Epithelial cell of proximal tubule (primary cell): Measurements from ENCODE around the gene RRP8. TPM values are rescaled to one million over a fixed set of nuclear protein-coding genes. Genes with fewer than 3 reads are reported as not detected.

Experiments used
- DNase-seq: peaks from one replicate; pipeline ENCODE4 v3.0.0-alpha.2; 2011; ENCODE audit warnings: low read depth
- H3K4me3 ChIP-seq: 2 replicates; pipeline ENCODE4 v1.5.1; 2011; ENCODE audit warnings: low read depth, mild to moderate bottlenecking, low read length
- total RNA-seq: library from RNA; depleted of rRNA; stranded (reverse); fragments of >200 nt; gene quantifications from 2 replicates; pipeline ENCODE4 v1.2.3, GENCODE V29; 2015
- TF ChIP-seq, protein P1 (sequence below): conservative IDR thresholded peaks from 2 replicates; pipeline ENCODE4 v1.5.1; 2012; ENCODE audit warnings: low read depth, mild to moderate bottlenecking, low read length

Gene RRP8
- total RNA-seq, 1 donor from 2014 or later: 6.7 TPM

DNA sequence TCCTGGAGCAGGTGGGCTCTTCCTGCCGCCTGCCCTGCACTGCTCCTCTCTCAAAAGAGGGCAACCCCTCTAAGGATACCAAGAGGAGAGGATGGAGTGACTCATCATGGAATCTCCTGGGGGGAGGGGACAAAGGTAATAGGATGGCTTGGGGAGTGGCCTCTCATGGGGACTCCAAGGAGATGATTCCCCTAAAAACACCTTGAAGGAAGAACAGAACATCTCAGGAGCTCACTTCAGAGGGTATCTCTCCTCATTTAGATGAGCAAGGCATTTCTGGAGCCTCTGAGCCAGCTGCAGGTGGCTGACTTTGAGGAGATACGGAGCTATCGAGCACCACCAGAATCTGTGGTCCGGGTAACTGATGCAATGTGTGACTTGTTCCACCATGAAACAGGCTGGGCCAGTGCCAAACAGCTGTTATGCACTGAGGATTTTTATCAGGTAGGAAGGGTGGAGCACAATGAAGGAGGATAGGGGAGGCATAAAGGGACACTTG is 40.2 kb downstream of the RRP8 start:
- TF ChIP-seq, protein P1, sequence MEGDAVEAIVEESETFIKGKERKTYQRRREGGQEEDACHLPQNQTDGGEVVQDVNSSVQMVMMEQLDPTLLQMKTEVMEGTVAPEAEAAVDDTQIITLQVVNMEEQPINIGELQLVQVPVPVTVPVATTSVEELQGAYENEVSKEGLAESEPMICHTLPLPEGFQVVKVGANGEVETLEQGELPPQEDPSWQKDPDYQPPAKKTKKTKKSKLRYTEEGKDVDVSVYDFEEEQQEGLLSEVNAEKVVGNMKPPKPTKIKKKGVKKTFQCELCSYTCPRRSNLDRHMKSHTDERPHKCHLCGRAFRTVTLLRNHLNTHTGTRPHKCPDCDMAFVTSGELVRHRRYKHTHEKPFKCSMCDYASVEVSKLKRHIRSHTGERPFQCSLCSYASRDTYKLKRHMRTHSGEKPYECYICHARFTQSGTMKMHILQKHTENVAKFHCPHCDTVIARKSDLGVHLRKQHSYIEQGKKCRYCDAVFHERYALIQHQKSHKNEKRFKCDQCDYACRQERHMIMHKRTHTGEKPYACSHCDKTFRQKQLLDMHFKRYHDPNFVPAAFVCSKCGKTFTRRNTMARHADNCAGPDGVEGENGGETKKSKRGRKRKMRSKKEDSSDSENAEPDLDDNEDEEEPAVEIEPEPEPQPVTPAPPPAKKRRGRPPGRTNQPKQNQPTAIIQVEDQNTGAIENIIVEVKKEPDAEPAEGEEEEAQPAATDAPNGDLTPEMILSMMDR: no peak
- no peak for DNase-seq
- H3K4me3 ChIP-seq: no peak overlapping the region

DNA sequence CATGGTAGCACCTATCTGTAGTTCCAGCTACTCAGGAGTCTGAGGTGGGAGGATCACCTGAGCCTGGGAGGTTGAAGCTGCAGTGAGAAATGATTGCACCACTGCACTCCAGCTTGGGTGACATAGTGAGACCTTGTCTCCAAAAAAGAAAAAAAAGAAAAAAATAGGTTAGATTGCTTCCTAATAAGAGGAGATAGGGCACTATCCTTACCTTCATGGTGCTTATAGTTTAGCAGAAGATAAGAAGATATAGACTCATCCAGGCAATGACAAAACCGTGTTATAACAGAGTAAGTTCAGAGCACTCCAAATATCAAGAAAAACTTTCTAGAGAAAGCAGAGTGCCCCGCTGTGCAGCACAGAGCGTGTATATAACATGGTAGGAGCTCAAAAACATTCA is 42.1 kb downstream of the RRP8 start:
- H3K4me3 ChIP-seq: no peak overlapping the region
- TF ChIP-seq, protein P1: no peak
- no peak for DNase-seq

DNA sequence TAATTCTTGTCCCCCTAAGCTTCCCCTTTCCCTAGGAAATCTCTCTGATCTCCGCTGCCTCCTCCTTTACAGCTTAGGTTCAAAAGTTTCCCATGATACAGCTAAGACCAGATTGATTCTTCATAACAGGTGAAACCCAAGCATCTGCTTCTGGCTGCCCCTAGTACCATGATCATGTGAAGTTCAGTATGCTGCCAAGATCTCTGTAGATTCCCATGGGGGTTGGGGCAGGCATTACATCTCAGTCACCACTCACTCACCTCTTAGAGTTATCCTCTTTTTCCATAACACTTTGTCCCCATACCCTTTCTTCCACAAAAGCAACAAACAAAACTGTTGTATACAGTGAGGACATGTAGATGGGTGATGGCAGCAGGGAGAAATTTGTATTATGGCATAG is 44.0 kb downstream of the RRP8 start:
- no peak for DNase-seq
- H3K4me3 ChIP-seq: no peak overlapping the region
- TF ChIP-seq, protein P1: no peak

DNA sequence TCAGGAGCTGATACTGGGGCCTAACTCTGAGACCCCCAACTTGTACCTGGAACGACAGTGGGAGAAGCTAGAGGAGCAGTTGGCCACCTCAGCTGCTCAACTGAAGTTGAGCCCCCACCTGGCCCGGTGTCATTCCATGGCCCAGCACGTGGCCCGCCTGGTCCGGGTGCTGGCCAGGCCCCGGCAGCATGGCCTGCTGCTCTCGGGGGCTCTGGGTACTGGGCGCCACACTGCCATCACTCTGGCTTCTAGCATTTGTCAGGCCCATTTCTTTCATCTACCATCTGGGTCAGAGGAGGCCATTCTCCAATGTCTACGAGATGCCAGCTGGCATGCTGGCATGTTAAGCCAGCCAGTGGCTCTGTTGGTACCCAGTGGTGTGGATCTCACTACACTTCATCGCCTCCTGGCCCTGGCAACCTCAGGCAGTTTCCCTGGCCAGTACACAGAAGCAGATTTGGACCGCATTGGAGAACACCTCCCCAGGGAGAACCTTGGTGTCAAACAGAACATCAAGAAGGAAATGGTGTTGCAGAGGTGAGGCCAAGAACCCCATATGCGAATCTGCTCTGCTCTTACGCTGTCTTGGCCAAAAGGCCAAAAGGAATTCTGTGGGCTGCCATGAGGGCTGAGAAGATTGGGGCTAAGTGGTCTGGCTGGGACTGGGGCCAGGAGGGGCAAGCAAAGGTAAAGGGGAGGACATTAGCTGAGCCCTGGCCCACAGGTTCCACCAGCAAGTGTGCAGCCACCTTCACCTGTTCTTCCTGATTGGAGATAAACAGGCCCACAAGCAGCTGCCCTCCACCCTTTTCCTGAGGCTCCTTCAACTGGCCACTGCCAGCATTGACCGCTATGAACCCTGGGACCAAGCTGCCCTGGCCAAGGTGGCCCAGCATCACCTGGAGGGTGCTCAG is 45.4 kb downstream of the RRP8 start:
- DNase-seq: no peak
- no peak overlapping the region for H3K4me3 ChIP-seq
- TF ChIP-seq, protein P1: no peak

DNA sequence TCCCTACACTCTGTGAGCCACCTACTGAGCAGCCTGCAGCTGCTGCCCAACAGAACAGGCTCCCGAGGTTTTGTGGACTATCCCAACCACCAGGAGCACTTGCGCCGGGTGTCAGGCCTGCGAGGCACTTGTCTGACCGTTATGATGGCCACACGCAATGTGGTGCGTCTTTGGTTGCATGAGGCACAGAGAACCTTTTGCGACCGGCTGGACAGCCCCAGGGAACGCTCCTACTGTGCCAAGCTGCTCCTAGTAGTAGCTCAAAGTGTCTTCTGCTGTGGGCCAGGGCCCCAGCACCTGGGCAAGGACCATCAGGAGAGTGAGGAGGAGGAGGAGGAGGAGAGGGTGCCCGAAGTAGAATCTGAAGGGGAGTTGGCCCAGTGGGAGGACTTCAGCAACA is 46.4 kb downstream of the RRP8 start:
- no peak for DNase-seq
- no peak overlapping the region for H3K4me3 ChIP-seq
- TF ChIP-seq, protein P1: no peak

DNA sequence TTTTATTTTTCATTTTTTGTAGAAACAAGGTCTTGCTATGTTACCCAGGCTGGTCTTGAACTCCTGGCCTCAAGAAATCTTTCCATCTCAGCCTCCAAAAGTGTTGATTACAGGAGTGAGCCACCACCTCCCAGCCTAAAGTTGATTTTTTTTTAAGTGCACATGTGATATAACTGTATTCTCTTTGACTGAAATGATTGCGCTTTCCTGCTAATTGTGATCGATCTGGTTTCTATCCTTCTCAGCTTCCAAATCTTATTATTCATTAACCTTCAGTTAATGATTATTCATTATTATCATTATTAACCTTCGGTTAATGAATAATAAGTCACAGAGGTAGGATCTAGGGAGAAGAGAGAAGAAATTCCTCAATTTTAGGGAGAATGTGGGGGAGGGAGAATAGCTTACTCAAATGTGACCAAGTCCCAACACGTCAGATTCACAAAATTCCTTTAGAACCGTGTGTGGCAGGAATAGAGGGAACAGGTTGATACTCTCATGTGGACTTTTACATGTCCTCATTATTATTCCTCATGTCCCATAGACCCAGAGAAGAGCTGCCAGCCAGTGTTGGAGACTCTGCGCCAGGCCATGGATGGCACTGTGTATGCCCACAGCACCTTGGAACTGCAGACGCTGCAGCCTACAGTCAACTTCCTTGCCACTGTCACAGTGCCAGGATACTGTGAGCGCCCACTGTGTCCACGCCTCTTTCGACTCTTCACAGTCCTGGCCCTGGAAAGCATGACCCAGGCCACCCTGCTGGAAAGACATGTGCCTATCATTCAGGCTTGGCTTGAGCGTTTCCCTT is 47.1 kb downstream of the RRP8 start:
- no peak overlapping the region for H3K4me3 ChIP-seq
- no peak for DNase-seq
- TF ChIP-seq, protein P1: no peak
